Measurements from ENCODE around the gene TLNRD1.

TLNRD1 gene

DNA sequence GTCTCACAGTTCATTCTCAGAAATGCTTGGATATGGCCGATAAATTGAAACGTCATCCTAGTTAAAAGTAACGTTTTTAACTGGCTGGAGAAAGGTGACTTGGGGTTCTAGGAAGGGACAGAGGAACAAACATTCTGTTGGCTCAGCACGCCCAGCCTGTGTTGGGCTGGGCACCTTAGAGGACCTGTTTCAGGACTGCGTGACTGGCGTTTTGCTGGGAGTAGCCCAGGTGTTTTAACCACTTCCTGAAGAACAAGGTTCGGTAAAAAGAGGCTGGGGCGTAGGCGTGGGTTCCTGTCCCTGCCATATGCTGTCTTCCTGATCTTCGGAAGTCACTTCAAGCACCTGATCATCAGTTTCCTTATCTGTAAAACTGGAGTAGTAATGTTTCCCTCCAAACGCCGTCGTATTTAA, 1.1 kb upstream of the TLNRD1 start:
- in situ Hi-C loops (cut with HindIII; ENCODE audit: low sequenced_read_pairs) = no loop called here
- TF ChIP-seq, protein P1, sequence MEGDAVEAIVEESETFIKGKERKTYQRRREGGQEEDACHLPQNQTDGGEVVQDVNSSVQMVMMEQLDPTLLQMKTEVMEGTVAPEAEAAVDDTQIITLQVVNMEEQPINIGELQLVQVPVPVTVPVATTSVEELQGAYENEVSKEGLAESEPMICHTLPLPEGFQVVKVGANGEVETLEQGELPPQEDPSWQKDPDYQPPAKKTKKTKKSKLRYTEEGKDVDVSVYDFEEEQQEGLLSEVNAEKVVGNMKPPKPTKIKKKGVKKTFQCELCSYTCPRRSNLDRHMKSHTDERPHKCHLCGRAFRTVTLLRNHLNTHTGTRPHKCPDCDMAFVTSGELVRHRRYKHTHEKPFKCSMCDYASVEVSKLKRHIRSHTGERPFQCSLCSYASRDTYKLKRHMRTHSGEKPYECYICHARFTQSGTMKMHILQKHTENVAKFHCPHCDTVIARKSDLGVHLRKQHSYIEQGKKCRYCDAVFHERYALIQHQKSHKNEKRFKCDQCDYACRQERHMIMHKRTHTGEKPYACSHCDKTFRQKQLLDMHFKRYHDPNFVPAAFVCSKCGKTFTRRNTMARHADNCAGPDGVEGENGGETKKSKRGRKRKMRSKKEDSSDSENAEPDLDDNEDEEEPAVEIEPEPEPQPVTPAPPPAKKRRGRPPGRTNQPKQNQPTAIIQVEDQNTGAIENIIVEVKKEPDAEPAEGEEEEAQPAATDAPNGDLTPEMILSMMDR (IDR thresholded peaks at IDR 0.05; ENCODE audit: low read depth, low read length, missing control alignments) = no peak
- no peak for DNase-seq (ENCODE audit: low read depth)
- H3K4me3 ChIP-seq (ENCODE audit: low read depth, low read length) = peak overlapping the region; percentile 77

DNA sequence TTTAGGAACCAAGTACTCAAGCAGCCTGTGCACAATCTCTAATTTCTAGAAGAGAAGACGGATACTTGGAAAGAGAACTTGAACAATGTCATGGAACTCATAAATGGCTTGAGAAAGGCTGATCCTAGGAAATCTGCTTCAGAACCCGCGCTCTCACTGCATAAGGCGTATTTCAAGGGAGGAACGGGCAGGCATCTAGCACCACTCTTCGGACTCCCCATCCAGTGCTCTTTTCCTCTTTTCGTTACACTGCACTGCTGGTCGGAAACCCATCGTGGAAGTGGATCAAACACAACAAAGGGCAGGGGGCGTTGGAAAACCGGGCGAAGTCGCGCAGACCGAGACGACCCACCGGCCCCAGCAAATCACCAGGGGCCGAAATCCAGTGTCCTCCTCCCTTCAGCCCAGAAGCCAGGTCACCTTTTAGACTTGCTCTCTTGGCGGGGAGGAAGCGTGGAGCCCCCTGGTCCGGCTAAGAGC, 539 bp upstream of the TLNRD1 start:
- in situ Hi-C loops (cut with HindIII; ENCODE audit: low sequenced_read_pairs) = no loop called here
- no peak for DNase-seq (ENCODE audit: low read depth)
- H3K4me3 ChIP-seq (ENCODE audit: low read depth, low read length) = peak overlapping the region; percentile 77
- TF ChIP-seq, protein P1 (IDR thresholded peaks at IDR 0.05; ENCODE audit: low read depth, low read length, missing control alignments) = no peak

DNA sequence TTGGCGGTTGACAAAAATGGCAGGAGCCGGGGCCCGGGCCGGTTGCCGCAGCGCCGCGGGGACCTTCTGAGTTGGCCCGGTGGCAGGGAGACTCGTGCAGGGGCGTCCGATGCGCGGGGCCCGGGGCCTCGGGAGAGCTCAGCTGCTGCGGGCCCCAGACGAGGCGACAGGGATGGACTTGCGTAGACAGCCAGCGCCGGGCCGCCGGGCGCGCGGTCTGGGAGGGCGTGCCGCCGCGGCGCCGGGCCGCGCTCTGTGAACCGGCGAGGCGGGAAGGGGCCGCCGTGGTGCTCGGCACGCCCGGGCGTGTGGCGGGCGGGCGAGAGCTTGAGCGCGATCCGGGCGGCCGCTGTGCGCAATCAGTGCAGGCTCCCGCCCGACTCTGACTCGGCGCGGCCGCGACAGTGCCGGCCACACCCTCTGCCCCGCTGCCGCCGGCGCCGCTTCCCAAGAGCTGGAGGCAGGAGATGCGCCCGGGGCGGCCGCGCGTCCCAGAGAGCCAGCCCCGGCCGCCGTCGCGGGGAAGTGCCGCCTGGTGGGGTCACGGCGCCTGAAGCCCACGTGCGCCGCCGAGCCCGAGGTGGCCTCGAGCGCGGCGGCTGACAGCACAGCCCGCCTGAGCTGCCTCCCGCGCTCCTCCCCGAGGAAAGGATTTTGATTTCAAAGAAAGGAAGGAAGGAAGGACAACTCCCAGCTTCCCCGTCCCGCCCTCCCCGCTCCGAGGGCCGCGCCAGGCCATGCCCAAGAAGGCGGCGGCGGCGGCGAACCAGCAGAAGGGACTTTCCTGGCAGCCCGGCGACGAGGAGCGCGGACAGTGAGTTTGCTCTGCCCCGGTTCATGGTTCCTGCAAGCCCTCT, 657 bp downstream of the TLNRD1 start:
- in situ Hi-C loops (cut with HindIII; ENCODE audit: low sequenced_read_pairs) = no loop called here
- peak overlapping the region; percentile 77 for H3K4me3 ChIP-seq (ENCODE audit: low read depth, low read length)
- TF ChIP-seq, protein P1 (IDR thresholded peaks at IDR 0.05; ENCODE audit: low read depth, low read length, missing control alignments) = no peak
- no peak for DNase-seq (ENCODE audit: low read depth)

DNA sequence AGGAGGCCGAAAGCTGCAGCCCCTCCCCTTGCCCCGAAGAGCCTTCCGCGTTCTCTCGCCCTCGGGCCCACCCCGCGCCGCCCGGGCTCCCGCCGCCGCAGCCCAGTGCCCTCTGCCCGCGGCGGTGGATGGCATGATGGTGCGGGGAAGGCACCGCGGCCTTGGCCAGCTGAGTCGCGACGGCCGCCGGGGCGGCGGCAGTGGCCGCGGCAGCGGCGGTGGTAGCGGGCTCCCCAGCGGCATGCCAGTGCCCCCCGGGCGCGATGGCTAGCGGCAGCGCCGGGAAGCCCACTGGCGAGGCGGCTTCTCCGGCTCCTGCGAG, 1.2 kb downstream of the TLNRD1 start:
- TF ChIP-seq, protein P1 (IDR thresholded peaks at IDR 0.05; ENCODE audit: low read depth, low read length, missing control alignments) = no peak
- DNase-seq (ENCODE audit: low read depth) = no peak
- in situ Hi-C loops (cut with HindIII; ENCODE audit: low sequenced_read_pairs) = no loop called here
- peak overlapping the region; percentile 77 for H3K4me3 ChIP-seq (ENCODE audit: low read depth, low read length)

DNA sequence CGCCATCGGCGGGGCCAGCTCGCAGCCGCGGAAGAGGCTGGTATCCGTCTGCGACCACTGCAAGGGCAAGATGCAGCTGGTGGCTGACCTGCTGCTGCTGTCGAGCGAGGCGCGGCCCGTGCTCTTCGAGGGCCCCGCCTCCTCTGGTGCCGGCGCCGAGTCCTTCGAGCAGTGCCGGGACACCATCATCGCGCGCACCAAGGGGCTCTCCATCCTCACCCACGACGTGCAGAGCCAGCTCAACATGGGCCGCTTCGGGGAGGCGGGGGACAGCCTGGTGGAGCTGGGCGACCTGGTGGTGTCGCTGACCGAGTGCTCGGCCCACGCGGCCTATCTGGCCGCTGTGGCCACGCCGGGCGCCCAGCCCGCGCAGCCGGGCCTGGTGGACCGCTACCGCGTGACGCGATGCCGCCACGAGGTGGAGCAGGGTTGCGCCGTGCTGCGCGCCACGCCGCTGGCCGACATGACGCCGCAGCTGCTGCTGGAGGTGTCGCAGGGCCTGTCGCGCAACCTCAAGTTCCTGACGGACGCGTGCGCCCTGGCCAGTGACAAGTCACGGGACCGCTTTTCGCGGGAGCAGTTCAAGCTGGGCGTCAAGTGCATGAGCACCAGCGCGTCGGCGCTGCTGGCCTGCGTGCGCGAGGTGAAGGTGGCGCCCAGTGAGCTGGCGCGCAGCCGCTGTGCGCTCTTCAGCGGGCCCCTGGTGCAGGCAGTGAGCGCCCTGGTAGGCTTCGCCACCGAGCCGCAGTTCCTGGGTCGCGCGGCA, 1.8 kb downstream of the TLNRD1 start:
- DNase-seq (ENCODE audit: low read depth) = no peak
- in situ Hi-C loops (cut with HindIII; ENCODE audit: low sequenced_read_pairs) = no loop called here
- TF ChIP-seq, protein P1 (IDR thresholded peaks at IDR 0.05; ENCODE audit: low read depth, low read length, missing control alignments) = no peak
- H3K4me3 ChIP-seq (ENCODE audit: low read depth, low read length) = peak overlapping the region; percentile 77

DNA sequence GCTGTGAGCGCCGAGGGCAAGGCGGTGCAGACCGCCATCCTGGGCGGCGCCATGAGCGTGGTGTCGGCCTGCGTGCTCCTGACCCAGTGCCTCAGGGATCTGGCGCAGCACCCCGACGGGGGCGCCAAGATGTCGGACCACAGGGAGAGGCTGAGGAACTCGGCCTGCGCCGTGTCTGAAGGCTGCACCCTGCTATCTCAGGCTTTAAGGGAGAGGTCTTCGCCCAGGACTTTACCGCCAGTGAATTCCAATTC, 2.3 kb downstream of the TLNRD1 start:
- peak overlapping the region; percentile 77 for H3K4me3 ChIP-seq (ENCODE audit: low read depth, low read length)
- no peak for DNase-seq (ENCODE audit: low read depth)
- TF ChIP-seq, protein P1 (IDR thresholded peaks at IDR 0.05; ENCODE audit: low read depth, low read length, missing control alignments) = no peak
- in situ Hi-C loops (cut with HindIII; ENCODE audit: low sequenced_read_pairs) = no loop called here
